ENCODE data around the gene TYK2.
A peak's percentile ranks its signal among the peaks of the same experiment; 100 is the strongest.
"Not testable (repeated sequence)": the region's sequence is repeated elsewhere in the genome, so short reads cannot be mapped to it uniquely, and the experiment has no call there.

Gene TYK2

DNA sequence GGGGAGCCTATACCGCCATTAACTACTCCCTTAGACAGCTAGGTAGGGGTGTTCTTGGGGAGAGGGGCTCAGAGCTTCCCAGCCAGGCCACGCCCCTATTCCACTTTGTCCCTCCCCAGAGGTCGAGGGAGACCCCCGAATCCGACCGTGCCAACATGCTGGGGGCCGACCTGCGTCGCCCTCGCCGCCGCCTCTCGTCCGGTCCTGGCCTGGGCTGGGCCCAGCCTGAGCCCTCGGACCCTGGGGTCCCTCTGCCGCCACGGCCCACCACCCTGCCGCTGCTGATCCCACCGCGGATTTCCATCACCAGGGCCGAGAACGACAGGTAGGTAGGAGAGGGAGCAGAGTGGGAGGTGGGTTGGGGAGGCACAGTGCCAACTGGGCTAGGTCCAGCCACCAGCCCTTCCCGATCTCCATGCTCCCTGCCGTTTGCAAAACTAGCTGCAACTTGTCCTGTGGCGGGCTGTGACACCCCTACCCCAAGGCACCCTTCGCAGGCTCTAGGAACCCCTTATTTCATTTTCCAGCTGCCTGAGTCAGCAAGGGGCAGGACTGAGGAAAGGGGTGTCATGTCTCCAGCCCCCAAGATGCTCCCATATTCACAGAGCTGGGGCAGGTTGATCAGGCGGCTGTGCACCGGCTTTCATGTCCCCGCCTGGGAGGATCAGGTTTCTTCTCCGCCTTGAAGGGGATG, 37.3 kb upstream of the TYK2 start:
- TF ChIP-seq, protein P1, sequence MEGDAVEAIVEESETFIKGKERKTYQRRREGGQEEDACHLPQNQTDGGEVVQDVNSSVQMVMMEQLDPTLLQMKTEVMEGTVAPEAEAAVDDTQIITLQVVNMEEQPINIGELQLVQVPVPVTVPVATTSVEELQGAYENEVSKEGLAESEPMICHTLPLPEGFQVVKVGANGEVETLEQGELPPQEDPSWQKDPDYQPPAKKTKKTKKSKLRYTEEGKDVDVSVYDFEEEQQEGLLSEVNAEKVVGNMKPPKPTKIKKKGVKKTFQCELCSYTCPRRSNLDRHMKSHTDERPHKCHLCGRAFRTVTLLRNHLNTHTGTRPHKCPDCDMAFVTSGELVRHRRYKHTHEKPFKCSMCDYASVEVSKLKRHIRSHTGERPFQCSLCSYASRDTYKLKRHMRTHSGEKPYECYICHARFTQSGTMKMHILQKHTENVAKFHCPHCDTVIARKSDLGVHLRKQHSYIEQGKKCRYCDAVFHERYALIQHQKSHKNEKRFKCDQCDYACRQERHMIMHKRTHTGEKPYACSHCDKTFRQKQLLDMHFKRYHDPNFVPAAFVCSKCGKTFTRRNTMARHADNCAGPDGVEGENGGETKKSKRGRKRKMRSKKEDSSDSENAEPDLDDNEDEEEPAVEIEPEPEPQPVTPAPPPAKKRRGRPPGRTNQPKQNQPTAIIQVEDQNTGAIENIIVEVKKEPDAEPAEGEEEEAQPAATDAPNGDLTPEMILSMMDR (IDR thresholded peaks at IDR 0.05; ENCODE audit: borderline replicate concordance, insufficient read depth, low read depth, low read length), result no peak
- peak overlapping the region; percentile 83 for H3K4me3 ChIP-seq (ENCODE audit: low read depth, low read length)

DNA sequence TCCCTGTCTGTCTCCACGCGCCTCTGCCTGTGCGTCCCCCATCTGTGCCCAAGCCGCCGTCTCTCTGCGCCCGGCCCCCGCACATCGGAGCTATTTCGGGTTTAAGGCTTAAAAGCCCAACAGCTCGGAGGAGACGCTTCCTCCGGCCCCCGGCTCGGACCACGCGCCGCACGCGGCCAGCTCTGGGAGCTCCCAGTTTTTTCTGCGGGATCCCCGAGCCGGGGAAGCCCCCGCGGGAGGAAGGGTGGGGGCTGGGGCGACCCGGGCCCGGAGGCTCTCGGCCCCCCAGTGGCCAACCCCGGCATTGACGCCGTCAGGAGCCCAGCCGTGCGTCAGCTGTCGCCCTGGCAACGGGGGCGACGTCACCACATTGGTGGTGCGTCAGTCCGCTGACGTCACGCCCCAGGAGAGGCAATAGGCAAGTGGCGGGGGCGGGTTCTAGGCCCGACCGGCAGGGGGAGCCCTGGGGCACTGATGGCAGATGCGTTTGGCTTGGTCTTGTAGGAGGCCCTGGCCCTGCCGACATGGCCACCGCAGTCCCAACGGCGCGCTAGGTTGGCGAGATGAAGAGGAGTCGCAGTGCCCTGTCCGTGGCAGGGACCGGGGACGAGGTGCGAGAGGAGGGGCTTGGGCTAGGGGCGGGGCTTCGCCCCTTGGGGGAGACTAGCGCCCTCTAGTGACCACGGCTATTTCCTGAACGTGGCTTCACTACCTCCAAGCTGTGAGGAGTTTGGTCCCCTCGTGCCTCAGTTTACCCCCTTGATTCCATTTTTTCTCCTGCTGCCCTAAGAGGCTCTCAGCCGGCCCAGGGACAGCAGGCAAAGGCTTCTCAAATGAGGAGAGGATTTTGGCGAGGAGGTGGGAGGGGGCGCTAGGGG, 36.2 kb upstream of the TYK2 start:
- H3K4me3 ChIP-seq (ENCODE audit: low read depth, low read length), result peak overlapping the region; percentile 40
- TF ChIP-seq, protein P1 (IDR thresholded peaks at IDR 0.05; ENCODE audit: borderline replicate concordance, insufficient read depth, low read depth, low read length), result peak; percentile 91

DNA sequence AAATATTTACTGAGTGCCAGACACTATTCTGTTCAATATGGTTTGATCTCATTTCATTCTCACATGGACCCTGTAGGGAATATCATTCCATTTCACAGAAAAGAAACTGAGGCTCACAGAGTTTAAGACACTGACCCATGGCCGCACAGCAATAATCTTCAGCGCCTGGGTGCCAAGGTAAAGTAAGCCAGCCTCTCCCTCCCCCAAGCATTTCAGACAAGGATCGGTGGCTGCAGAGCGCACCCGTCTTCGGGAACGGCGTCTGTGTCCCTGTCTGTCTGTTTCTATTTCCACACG, 35.7 kb upstream of the TYK2 start:
- TF ChIP-seq, protein P1 (IDR thresholded peaks at IDR 0.05; ENCODE audit: borderline replicate concordance, insufficient read depth, low read depth, low read length), result no peak
- H3K4me3 ChIP-seq (ENCODE audit: low read depth, low read length), result peak overlapping the region; percentile 40

DNA sequence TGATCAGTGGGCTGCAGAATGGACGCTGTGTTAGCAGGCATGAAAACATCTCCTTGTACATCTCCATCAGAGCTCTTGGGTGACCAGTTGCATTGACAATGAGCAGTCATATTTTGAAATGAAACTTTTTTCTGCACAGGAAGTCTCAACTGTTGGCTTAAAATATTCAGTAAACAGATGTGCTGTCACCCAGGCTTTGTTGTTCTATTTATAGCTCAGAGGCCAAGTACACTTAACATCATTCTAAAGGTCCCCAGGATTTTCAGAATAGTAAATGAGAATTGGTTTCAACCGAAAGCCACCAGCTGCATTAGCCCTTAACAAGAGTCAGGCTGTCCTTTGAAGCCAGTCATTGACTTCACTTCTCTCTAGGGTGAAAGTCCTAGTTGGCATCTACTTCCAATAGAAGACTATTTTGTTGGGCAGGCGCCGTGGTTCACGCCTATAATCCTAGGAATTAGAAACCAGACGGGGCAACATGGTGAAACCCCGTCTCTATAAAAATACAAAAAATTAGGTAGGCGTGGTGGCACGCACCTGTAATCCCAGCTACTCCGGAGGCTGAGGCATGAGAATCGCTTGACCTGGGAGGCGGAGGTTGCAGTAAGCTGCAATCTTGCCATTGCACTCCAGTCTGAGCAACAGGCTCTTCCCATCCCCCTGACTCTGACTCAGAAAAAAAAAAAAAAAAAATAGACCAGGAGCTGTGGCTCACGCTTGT, 32.0 kb upstream of the TYK2 start:
- TF ChIP-seq, protein P1 (IDR thresholded peaks at IDR 0.05; ENCODE audit: borderline replicate concordance, insufficient read depth, low read depth, low read length), result no peak
- H3K4me3 ChIP-seq (ENCODE audit: low read depth, low read length), result peak overlapping the region; percentile 21

DNA sequence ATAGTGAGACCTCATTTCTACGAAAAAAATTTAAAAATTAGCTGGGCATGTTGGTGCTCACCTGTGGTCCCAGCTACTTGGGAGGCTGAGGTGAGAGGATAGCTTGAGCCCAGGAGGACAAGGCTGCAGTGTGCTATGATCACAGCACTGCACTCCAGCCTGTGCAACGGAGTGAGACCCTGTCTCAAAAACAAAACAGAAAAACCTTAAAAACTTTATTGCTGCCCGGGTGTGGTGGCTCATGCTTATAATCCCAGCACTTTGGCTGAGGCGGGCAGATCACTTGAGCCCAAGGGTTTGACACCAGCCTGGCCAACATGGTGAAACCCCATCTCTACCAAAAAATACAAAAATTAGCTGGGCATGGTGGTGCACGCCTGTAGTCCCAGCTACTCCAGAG, 30.9 kb upstream of the TYK2 start:
- H3K4me3 ChIP-seq (ENCODE audit: low read depth, low read length), result not testable (repeated sequence)

DNA sequence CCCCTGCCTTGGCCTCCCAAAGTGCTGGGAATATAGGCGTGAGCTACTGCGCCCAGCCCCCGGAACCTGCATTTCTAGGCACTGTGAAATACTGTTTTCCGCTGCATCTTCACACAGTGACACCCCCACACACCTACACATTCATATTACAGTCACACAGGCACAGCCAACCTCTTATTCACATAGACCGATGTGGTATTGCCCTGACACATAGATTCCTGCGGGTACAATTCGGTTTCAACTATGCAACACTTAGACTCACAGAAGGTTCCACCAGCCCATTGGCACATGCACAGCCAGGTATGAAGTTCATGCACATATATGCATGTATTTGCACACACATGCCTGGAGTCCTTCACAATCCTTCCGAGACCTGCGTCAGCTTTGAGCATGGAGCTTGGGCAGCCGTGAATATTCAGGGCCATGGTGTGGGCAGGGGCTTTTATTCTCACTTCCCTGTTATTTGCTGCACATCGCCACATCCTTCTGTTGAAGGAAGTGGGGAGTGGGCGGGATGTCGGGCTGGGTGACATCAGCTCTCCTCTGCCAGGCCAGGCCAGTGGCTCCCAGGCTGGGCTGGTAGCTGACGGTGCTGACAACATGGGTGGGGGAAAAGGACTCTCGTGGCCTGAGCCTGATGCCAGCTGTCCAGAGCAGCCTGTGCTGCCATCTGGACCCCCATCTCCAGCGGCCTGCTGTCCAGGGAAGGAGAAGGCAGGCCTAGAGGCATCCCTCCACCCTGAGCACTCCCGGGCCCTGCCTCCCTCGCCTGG, 28.3 kb upstream of the TYK2 start:
- TF ChIP-seq, protein P1 (IDR thresholded peaks at IDR 0.05; ENCODE audit: borderline replicate concordance, insufficient read depth, low read depth, low read length), result no peak
- no peak overlapping the region for H3K4me3 ChIP-seq (ENCODE audit: low read depth, low read length)

DNA sequence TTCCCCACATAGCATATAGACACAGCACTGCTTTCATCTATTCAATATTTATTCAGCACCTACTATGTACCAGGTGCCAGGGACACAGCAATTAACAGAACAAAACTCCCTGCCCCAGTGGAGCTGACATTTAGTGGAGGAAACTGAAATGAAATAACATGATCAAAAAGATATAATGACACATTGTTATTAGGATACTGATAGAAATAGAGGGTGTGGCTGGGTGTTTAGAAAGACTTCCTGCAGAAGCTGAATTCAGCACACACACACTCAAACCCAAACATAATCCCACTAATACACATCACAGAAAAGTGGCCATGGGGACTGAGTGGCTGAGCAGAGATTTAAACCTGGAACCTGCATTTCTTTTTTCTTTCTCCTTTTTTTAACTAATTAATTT, 26.7 kb upstream of the TYK2 start:
- TF ChIP-seq, protein P1 (IDR thresholded peaks at IDR 0.05; ENCODE audit: borderline replicate concordance, insufficient read depth, low read depth, low read length), result no peak
- no peak overlapping the region for H3K4me3 ChIP-seq (ENCODE audit: low read depth, low read length)

All from GM12875 (cell line).